HL-60/S4 treated with phorbol 12-myristate 13-acetate at 8.2 ng/mL for 4 days and 3 days (cell line): ENCODE results near the gene FRG1.
"Not testable (repeated sequence)": the region's sequence is repeated elsewhere in the genome, so short reads cannot be mapped to it uniquely, and the experiment has no call there.

ENCODE experiments used
- in situ Hi-C: fragments of 300-500 bp; cut with MboI; formaldehyde crosslinking; loops from 2 replicates; pipeline ENCODE4 v1.15.0; 2022; ENCODE audit warnings: low sequenced_read_pairs

FRG1 gene

DNA sequence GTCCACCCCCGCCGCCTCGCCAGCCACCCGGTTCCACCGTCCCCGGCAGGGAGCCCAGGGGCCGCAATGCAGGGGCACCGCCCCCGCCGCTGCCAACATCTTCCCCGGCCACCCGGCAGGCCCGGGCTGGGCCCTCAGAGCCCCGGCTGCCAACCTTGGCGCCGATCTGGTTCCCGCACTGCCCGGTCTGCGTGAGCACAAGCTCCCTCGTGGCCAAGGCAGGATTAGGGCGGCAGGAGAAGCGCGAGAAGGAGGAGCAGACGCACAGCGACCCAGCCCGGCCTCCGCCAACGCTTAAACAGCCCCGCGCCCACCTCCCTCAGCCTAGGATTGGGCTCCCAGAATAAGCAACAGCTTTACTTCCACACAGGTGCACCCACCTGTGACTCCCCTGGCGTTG, 44.0 kb downstream of the FRG1 start:
- in situ Hi-C loops, result not testable (repeated sequence)

DNA sequence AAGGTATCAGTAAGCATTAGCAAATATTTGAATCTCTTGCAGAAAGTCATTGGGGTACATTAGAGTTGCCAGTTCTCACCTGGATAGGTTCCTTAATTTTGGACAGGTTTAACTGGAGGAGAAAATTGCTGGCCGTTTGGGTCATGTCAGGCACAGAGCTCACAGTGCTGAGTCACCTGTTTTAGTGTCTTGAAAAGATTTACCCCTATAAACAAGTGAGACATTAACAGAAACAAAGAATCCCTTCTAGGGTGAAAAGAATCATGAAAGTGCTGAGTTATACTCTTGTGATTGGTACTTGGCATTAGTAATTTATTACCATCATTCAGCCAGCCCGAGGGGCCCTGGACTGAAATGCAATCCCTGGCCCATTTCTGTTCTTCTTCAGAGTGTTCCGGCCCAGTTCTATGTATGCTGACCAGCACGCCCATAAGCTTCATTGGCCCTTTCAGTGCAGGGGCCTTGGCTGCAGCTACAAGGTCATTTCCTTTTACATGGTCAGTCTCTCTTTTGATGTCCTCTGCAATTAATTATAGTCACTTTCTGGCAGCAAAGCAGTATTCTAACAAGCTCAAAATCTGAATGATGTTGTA, 45.1 kb downstream of the FRG1 start:
- in situ Hi-C loops, result not testable (repeated sequence)

DNA sequence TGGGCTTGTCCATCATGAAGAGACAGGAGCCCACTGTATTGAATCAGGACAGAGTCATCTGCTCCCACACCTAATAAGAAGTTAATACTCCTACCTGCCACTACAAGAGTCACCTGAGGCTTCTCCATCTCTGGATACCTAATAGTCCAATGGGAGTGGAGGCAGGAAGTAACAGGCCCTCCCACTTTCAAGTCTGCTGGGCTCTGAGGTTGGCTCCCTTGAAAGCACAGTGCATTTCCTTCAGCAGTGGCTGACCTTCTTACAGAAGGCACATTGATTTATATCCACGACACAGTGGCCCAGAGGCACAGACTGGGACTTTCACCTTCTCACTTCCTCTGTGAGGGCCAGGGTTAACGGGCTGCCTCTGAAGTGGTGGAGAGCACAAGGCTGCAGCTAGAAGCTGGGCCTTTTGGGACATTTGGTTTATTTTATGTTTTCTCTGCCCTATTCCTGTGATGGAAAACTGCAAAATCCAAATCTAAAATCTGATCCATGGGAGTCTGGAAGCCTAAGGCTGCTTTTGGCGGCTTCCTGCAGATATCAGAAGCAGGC, 48.3 kb downstream of the FRG1 start:
- in situ Hi-C loops, result no loop called here

DNA sequence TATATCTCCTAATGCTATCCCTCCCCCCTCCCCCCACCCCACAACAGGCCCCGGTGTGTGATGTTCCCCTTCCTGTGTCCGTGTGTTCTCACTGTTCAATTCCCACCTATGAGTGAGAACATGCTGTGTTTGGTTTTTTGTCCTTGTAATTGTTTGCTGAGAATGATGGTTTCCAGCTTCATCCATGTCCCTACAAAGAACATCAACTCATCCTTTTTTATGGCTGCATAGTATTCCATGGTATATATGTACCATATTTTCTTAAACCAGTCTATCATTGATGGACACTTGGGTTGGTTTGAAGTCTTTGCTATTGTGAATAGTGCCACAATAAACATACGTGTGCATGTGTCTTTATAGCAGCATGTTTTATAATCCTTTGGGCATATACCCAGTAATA, 49.3 kb downstream of the FRG1 start:
- in situ Hi-C loops, result not testable (repeated sequence)
